ENCODE results near the gene HES1. TPM values are rescaled to one million over a fixed set of nuclear protein-coding genes. Genes with fewer than 3 reads are reported as not detected.

The HES1 gene
- total and polyA plus RNA-seq, 10 of the 15 experiments (the other 5 are each of a cell fraction or from before 2014, with no cell fraction given): 0.46 to 5.3 (median 2.3) TPM

DNA sequence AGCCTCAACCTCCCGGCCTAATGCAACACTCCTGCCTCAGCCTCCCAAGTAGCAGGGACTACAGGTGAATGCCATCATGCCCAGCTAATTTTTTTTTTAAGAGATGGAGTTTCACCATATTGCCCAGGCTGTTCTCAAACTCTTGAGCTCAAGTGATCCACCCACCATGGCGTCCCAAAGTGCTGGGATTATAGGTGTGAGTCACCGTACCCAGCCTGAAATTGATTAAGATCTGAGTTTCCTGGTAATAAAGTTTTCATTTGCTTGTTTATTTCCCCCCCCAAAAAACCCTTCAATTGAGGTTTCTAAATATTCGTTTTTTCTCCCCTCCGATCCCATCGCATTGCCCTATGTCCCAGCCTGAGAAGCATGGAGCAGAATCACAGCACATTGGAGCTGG is 39.0 kb downstream of the HES1 start (continued):
- TF ChIP-seq, protein P1, sequence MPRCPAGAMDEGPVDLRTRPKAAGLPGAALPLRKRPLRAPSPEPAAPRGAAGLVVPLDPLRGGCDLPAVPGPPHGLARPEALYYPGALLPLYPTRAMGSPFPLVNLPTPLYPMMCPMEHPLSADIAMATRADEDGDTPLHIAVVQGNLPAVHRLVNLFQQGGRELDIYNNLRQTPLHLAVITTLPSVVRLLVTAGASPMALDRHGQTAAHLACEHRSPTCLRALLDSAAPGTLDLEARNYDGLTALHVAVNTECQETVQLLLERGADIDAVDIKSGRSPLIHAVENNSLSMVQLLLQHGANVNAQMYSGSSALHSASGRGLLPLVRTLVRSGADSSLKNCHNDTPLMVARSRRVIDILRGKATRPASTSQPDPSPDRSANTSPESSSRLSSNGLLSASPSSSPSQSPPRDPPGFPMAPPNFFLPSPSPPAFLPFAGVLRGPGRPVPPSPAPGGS (IDR thresholded peaks at IDR 0.05; ENCODE audit: borderline replicate concordance, insufficient read depth, low read depth, low read length, poor library complexity, severe bottlenecking): no peak
- TF ChIP-seq, protein P2, sequence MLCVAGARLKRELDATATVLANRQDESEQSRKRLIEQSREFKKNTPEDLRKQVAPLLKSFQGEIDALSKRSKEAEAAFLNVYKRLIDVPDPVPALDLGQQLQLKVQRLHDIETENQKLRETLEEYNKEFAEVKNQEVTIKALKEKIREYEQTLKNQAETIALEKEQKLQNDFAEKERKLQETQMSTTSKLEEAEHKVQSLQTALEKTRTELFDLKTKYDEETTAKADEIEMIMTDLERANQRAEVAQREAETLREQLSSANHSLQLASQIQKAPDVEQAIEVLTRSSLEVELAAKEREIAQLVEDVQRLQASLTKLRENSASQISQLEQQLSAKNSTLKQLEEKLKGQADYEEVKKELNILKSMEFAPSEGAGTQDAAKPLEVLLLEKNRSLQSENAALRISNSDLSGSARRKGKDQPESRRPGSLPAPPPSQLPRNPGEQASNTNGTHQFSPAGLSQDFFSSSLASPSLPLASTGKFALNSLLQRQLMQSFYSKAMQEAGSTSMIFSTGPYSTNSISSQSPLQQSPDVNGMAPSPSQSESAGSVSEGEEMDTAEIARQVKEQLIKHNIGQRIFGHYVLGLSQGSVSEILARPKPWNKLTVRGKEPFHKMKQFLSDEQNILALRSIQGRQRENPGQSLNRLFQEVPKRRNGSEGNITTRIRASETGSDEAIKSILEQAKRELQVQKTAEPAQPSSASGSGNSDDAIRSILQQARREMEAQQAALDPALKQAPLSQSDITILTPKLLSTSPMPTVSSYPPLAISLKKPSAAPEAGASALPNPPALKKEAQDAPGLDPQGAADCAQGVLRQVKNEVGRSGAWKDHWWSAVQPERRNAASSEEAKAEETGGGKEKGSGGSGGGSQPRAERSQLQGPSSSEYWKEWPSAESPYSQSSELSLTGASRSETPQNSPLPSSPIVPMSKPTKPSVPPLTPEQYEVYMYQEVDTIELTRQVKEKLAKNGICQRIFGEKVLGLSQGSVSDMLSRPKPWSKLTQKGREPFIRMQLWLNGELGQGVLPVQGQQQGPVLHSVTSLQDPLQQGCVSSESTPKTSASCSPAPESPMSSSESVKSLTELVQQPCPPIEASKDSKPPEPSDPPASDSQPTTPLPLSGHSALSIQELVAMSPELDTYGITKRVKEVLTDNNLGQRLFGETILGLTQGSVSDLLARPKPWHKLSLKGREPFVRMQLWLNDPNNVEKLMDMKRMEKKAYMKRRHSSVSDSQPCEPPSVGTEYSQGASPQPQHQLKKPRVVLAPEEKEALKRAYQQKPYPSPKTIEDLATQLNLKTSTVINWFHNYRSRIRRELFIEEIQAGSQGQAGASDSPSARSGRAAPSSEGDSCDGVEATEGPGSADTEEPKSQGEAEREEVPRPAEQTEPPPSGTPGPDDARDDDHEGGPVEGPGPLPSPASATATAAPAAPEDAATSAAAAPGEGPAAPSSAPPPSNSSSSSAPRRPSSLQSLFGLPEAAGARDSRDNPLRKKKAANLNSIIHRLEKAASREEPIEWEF (IDR thresholded peaks at IDR 0.05; ENCODE audit: insufficient replicate concordance, low read depth, low read length): no peak
- TF ChIP-seq PML (IDR thresholded peaks at IDR 0.05; ENCODE audit: low read length): no peak
- TF ChIP-seq CBX3 (IDR thresholded peaks at IDR 0.05; ENCODE audit: borderline replicate concordance, low read depth): no peak

DNA sequence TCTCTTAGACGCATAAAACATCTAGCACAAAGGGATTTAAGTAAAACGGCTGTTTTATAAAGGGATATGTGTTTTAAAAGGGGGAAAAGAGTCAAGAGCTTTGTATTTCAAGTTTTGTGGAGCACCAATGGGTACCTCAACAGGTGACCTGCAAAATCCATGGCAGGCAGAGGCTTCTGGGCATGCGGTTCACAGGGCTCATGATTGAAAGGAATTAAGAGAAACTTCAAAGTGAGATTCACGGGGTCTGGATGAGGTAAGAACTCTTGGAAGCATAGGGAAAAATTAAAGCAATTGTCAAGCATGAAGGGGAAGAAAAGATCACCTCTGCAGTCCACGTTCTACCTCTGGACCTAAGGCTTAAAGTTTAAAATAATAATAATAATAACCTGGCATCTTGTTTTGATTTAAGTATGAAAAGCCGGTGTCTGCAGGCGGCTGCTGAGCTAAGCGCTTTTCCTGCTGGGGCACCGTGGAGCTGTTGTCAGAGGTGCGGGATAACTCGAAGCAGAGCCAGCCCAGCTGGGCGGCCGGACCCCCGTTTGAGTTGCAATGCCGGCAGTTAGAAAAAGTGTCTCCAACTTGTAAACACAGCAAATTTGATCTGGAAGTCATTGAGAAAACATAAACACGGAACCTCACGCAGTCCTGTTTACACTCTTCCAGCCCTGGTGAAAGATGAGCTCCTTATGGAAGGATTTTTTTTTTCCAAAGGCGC is 40.5 kb downstream of the HES1 start:
- SMC1A ChIA-PET (ENCODE audit: uncharacterized antibody, unreplicated experiment): no interaction called here
- RAD21 ChIA-PET (ENCODE audit: unreplicated experiment): no interaction called here
- in situ Hi-C loops (cut with MboI) (no loop called here), intact Hi-C loops (cut with micrococcal nuclease; ENCODE audit: unreplicated experiment) (no loop called here)
- Histone ChIP-seq H4K20me1 (ENCODE audit: control insufficient read depth, insufficient read depth) (no peaks in the 10 kb centered on the region), H3K4me1 (ENCODE audit: control insufficient read depth, insufficient read depth, low read length) (no peaks in the 10 kb centered on the region), H3K4me3 (no peak overlapping the region), H2AFZ (ENCODE audit: control insufficient read depth, low read depth, low read length) (no peak overlapping the region), H3K79me2 (ENCODE audit: control insufficient read depth, insufficient read depth, low read length) (no peaks in the 10 kb centered on the region), H3K9ac (ENCODE audit: control insufficient read depth, insufficient read depth, low read length) (no peak overlapping the region), H3K9me3 (replicated peaks; ENCODE audit: control insufficient read depth, insufficient read depth, low read length) (no peaks in the 10 kb centered on the region), H3K36me3 (ENCODE audit: control insufficient read depth in 2 of 2, insufficient read depth in 2 of 2, low read length in 1 of 2) (no peaks in the 10 kb centered on the region), H3K4me2 (ENCODE audit: control insufficient read depth, insufficient read depth) (no peak overlapping the region), H3K27ac (ENCODE audit: control insufficient read depth, insufficient read depth) (no peak overlapping the region), H3K27me3 (replicated peaks in 1 of 2; ENCODE audit: control insufficient read depth in 2 of 2, insufficient read depth in 2 of 2, low read length in 1 of 2) (no peaks in the 10 kb centered on the region; a peak in 1 of 4 replicates)
- FAIRE-seq (no peak), DNase-seq (ENCODE audit: low read depth, low spot score) (no peak), ATAC-seq (no peak)
- CTCF ChIA-PET: no interaction called here
- BruUV-seq (replicated peaks): no TSS peak
- 69% methylated on average over 18 of the region's 18 CpGs for WGBS (ENCODE audit: insufficient coverage, insufficient replicate concordance, low lambda C conversion rate, missing lambda C conversion rate)
- POLR2A ChIA-PET: no interaction called here
- TF ChIP-seq, protein P3, sequence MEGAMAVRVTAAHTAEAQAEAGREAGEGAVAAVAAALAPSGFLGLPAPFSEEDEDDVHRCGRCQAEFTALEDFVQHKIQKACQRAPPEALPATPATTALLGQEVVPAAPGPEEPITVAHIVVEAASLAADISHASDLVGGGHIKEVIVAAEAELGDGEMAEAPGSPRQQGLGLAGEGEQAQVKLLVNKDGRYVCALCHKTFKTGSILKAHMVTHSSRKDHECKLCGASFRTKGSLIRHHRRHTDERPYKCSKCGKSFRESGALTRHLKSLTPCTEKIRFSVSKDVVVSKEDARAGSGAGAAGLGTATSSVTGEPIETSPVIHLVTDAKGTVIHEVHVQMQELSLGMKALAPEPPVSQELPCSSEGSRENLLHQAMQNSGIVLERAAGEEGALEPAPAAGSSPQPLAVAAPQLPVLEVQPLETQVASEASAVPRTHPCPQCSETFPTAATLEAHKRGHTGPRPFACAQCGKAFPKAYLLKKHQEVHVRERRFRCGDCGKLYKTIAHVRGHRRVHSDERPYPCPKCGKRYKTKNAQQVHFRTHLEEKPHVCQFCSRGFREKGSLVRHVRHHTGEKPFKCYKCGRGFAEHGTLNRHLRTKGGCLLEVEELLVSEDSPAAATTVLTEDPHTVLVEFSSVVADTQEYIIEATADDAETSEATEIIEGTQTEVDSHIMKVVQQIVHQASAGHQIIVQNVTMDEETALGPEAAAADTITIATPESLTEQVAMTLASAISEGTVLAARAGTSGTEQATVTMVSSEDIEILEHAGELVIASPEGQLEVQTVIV (IDR thresholded peaks at IDR 0.05; ENCODE audit: borderline replicate concordance, partially characterized antibody): no peak
- TF ChIP-seq TCF3 (IDR thresholded peaks at IDR 0.05; ENCODE audit: borderline replicate concordance, insufficient read depth, low read depth, low read length) (no peak), SREBF1 (IDR thresholded peaks at IDR 0.05; ENCODE audit: low read length) (no peak)
- TF ChIP-seq, protein P4, sequence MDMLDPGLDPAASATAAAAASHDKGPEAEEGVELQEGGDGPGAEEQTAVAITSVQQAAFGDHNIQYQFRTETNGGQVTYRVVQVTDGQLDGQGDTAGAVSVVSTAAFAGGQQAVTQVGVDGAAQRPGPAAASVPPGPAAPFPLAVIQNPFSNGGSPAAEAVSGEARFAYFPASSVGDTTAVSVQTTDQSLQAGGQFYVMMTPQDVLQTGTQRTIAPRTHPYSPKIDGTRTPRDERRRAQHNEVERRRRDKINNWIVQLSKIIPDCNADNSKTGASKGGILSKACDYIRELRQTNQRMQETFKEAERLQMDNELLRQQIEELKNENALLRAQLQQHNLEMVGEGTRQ (IDR thresholded peaks at IDR 0.05; ENCODE audit: borderline replicate concordance, low read depth, low read length): no peak

All from GM12878 (cell line).